ENCODE results near the gene GPRIN3. TPM values are rescaled to one million over a fixed set of nuclear protein-coding genes. Genes with fewer than 3 reads are reported as not detected.
A peak's percentile ranks its signal among the peaks of the same experiment; 100 is the strongest.

Gene GPRIN3
- total RNA-seq, 1 donor from 2014 or later: 2.6 TPM

- no peak overlapping the region for H3K27ac ChIP-seq (ENCODE audit: low read depth, low read length)
- FAIRE-seq: no peak
- DNase-seq (ENCODE audit: low read depth): no peak
- H3K27me3 Mint-ChIP-seq (ENCODE audit: low read depth, unreplicated experiment): no peaks in the 10 kb centered on the region
- no peaks in the 10 kb centered on the region for H3K79me2 ChIP-seq (ENCODE audit: insufficient read depth, low read length)
- no peak overlapping the region for H3K4me3 ChIP-seq (ENCODE audit: insufficient read depth, low read depth, low read length)
- peaks cover 6% of the 10 kb centered on the region for H3K4me1 Mint-ChIP-seq (ENCODE audit: low read depth, unreplicated experiment)
- no peak overlapping the region for H3K9ac ChIP-seq (ENCODE audit: low read length)
- no peaks in the 10 kb centered on the region for H3K9me3 Mint-ChIP-seq (ENCODE audit: unreplicated experiment)
- no peak overlapping the region for H3K27ac Mint-ChIP-seq (ENCODE audit: unreplicated experiment)
- H3K36me3 Mint-ChIP-seq (ENCODE audit: low read depth, unreplicated experiment): no peaks in the 10 kb centered on the region
- H3K9me3 ChIP-seq (ENCODE audit: insufficient read depth, low read depth, low read length): no peaks in the 10 kb centered on the region
- H3K36me3 ChIP-seq (ENCODE audit: insufficient read depth, low read length): no peaks in the 10 kb centered on the region
- H3K4me2 ChIP-seq (ENCODE audit: low read length): no peak overlapping the region
- no peak overlapping the region for H3K4me3 Mint-ChIP-seq (ENCODE audit: unreplicated experiment)
- no peak overlapping the region for H2AFZ ChIP-seq (ENCODE audit: low read depth, low read length)
- no peaks in the 10 kb centered on the region for H4K20me1 ChIP-seq (ENCODE audit: insufficient read depth, low read length)
- H3K27me3 ChIP-seq (ENCODE audit: insufficient read depth, low read length): no peaks in the 10 kb centered on the region
- H3K4me1 ChIP-seq (ENCODE audit: insufficient read depth, low read length): no peaks in the 10 kb centered on the region
- TF ChIP-seq EZH2 (IDR thresholded peaks at IDR 0.05; ENCODE audit: insufficient read depth, low read length) (no peak), CTCF (IDR thresholded peaks at IDR 0.05; ENCODE audit: insufficient read depth, low read depth, low read length) (no peak)
Measured at GRCh38 chr4:89299153-89299791, 8.3 kb downstream of the GPRIN3 start.

GRCh38 chr4:89298788-89299152 is 8.8 kb downstream of the GPRIN3 start:
- no peaks in the 10 kb centered on the region for H3K9me3 Mint-ChIP-seq (ENCODE audit: unreplicated experiment)
- Histone ChIP-seq H3K36me3 (ENCODE audit: insufficient read depth, low read length) (no peaks in the 10 kb centered on the region), H3K79me2 (ENCODE audit: insufficient read depth, low read length) (no peaks in the 10 kb centered on the region), H3K4me3 (ENCODE audit: insufficient read depth, low read depth, low read length) (no peak overlapping the region), H4K20me1 (ENCODE audit: insufficient read depth, low read length) (no peaks in the 10 kb centered on the region), H3K9ac (ENCODE audit: low read length) (no peak overlapping the region), H3K4me2 (ENCODE audit: low read length) (no peak overlapping the region), H2AFZ (ENCODE audit: low read depth, low read length) (no peak overlapping the region), H3K27me3 (ENCODE audit: insufficient read depth, low read length) (no peaks in the 10 kb centered on the region), H3K4me1 (ENCODE audit: insufficient read depth, low read length) (no peaks in the 10 kb centered on the region), H3K9me3 (ENCODE audit: insufficient read depth, low read depth, low read length) (no peaks in the 10 kb centered on the region), H3K27ac (ENCODE audit: low read depth, low read length) (no peak overlapping the region)
- H3K27ac Mint-ChIP-seq (ENCODE audit: unreplicated experiment): no peak overlapping the region
- no peak for TF ChIP-seq EZH2 (IDR thresholded peaks at IDR 0.05; ENCODE audit: insufficient read depth, low read length)
- no peak for TF ChIP-seq CTCF (IDR thresholded peaks at IDR 0.05; ENCODE audit: insufficient read depth, low read depth, low read length)
- no peaks in the 10 kb centered on the region for H3K36me3 Mint-ChIP-seq (ENCODE audit: low read depth, unreplicated experiment)
- FAIRE-seq: no peak
- peaks cover 6% of the 10 kb centered on the region for H3K4me1 Mint-ChIP-seq (ENCODE audit: low read depth, unreplicated experiment)
- peak; percentile 31 for DNase-seq (ENCODE audit: low read depth)
- H3K4me3 Mint-ChIP-seq (ENCODE audit: unreplicated experiment): no peak overlapping the region
- no peaks in the 10 kb centered on the region for H3K27me3 Mint-ChIP-seq (ENCODE audit: low read depth, unreplicated experiment)

GRCh38 chr4:89298155-89298554 is 9.4 kb downstream of the GPRIN3 start:
- FAIRE-seq (no peak), DNase-seq (ENCODE audit: low read depth) (no peak)
- H4K20me1 ChIP-seq (ENCODE audit: insufficient read depth, low read length): no peaks in the 10 kb centered on the region
- no peak overlapping the region for H2AFZ ChIP-seq (ENCODE audit: low read depth, low read length)
- no peaks in the 10 kb centered on the region for H3K4me1 ChIP-seq (ENCODE audit: insufficient read depth, low read length)
- H3K9ac ChIP-seq (ENCODE audit: low read length): no peak overlapping the region
- no peak overlapping the region for H3K4me3 Mint-ChIP-seq (ENCODE audit: unreplicated experiment)
- no peaks in the 10 kb centered on the region for H3K9me3 ChIP-seq (ENCODE audit: insufficient read depth, low read depth, low read length)
- no peaks in the 10 kb centered on the region for H3K79me2 ChIP-seq (ENCODE audit: insufficient read depth, low read length)
- H3K27me3 ChIP-seq (ENCODE audit: insufficient read depth, low read length): no peaks in the 10 kb centered on the region
- H3K27ac Mint-ChIP-seq (ENCODE audit: unreplicated experiment): no peak overlapping the region
- H3K4me2 ChIP-seq (ENCODE audit: low read length): no peak overlapping the region
- H3K36me3 ChIP-seq (ENCODE audit: insufficient read depth, low read length): no peaks in the 10 kb centered on the region
- no peaks in the 10 kb centered on the region for H3K36me3 Mint-ChIP-seq (ENCODE audit: low read depth, unreplicated experiment)
- no peaks in the 10 kb centered on the region for H3K27me3 Mint-ChIP-seq (ENCODE audit: low read depth, unreplicated experiment)
- no peaks in the 10 kb centered on the region for H3K9me3 Mint-ChIP-seq (ENCODE audit: unreplicated experiment)
- no peak overlapping the region for H3K4me3 ChIP-seq (ENCODE audit: insufficient read depth, low read depth, low read length)
- TF ChIP-seq EZH2 (IDR thresholded peaks at IDR 0.05; ENCODE audit: insufficient read depth, low read length) (no peak), CTCF (IDR thresholded peaks at IDR 0.05; ENCODE audit: insufficient read depth, low read depth, low read length) (no peak)
- peaks cover 6% of the 10 kb centered on the region for H3K4me1 Mint-ChIP-seq (ENCODE audit: low read depth, unreplicated experiment)
- no peak overlapping the region for H3K27ac ChIP-seq (ENCODE audit: low read depth, low read length)

Measured in astrocyte (in vitro differentiated cells and primary cell).